ENCODE data around the gene SLFN12L. TPM values are rescaled to one million over a fixed set of nuclear protein-coding genes. Genes with fewer than 3 reads are reported as not detected.
A peak's percentile ranks its signal among the peaks of the same experiment; 100 is the strongest.

SLFN12L gene
- total and polyA plus RNA-seq, 4 experiments from 2014 or later = 13.4 to 78.8 (median 49.2) TPM

- H3K27ac ChIP-seq (ENCODE audit: low read depth, low read length) = no peak overlapping the region
- H3K4me1 ChIP-seq (ENCODE audit: insufficient read depth, low read length) = peaks cover 10% of the 10 kb centered on the region
- ChIA-PET CTCF (ENCODE audit: partially characterized antibody) (no interaction called here), POLR2A (ENCODE audit: partially characterized antibody) (no interaction called here)
- H3K36me3 ChIP-seq (ENCODE audit: insufficient read depth, low read length) = no peaks in the 10 kb centered on the region
- H3K4me3 ChIP-seq (ENCODE audit: low read length in 2 of 2) = no peak overlapping the region
- Mint-ChIP-seq H3K27ac (peak overlapping the region in 2 of 7 donors; percentile 27 to 59), H3K4me1 (peaks cover 10 to 14% (median 12%) of the 10 kb centered on the region in 4 donors), H3K4me3 (no peak overlapping the region), H3K36me3 (peaks cover 19% of the 10 kb centered on the region in 2 donors), H3K9me3 (no peaks in the 10 kb centered on the region), H3K27me3 (no peaks in the 10 kb centered on the region)
- H3K27me3 ChIP-seq (ENCODE audit: insufficient read depth, low read length) = no peaks in the 10 kb centered on the region
- no peaks in the 10 kb centered on the region for H3K9me3 ChIP-seq (ENCODE audit: control insufficient read depth in 1 of 2, low read length in 2 of 2)
- no peak for DNase-seq
- intact Hi-C loops (cut with micrococcal nuclease) = no loop called here
Measured at GRCh38 chr17:35423761-35424160, 113.7 kb downstream of the SLFN12L start.

Other genes starting within 250 kb of the SLFN12L start
- gene SLFN11, start 164.1 kb downstream of the SLFN12L start, total RNA-seq = 10 to 100 TPM; 72.4 to 74.2 TPM
- gene SLFN11, start 164.1 kb downstream of the SLFN12L start, polyA plus RNA-seq = 10 to 100 TPM in 1 of 2 donors, 1 to 10 TPM in 1; 6.6 to 13.6 TPM
- 1 to 10 TPM; 6.5 to 8.9 TPM for gene SLFN12, start 105.2 kb downstream of the SLFN12L start, total RNA-seq
- gene SLFN12, start 105.2 kb downstream of the SLFN12L start, polyA plus RNA-seq = 1 to 10 TPM in 1 of 2 donors, under 1 TPM in 1; 0.75 to 2.0 TPM
- 10 to 100 TPM; 24.6 to 27.3 TPM for gene SLFN13, start 88.9 kb downstream of the SLFN12L start, total RNA-seq
- 1 to 10 TPM; 5.4 to 5.9 TPM for gene SLFN13, start 88.9 kb downstream of the SLFN12L start, polyA plus RNA-seq
- not detected for gene SLFN14, start 23.1 kb upstream of the SLFN12L start, total RNA-seq
- gene SLFN14, start 23.1 kb upstream of the SLFN12L start, polyA plus RNA-seq = under 1 TPM in 1 of 2 donors, not detected in 1; 0.18 TPM
- 1 to 10 TPM; 8.2 to 8.5 TPM for gene PEX12, start 40.9 kb upstream of the SLFN12L start, total RNA-seq
- gene PEX12, start 40.9 kb upstream of the SLFN12L start, polyA plus RNA-seq = 1 to 10 TPM; 1.3 to 2.8 TPM
- gene AP2B1, start 49.6 kb upstream of the SLFN12L start, total RNA-seq = 100 to 1,000 TPM; 160 to 165 TPM
- 10 to 100 TPM; 54.1 to 75.4 TPM for gene AP2B1, start 49.6 kb upstream of the SLFN12L start, polyA plus RNA-seq
- gene RASL10B, start 194.0 kb upstream of the SLFN12L start, total RNA-seq = under 1 TPM in 1 of 2 experiments, not detected in 1; 0.15 TPM
- gene RASL10B, start 194.0 kb upstream of the SLFN12L start, polyA plus RNA-seq = under 1 TPM in 1 of 2 donors, not detected in 1; 0.15 TPM
- gene GAS2L2, start 215.6 kb upstream of the SLFN12L start, total RNA-seq = under 1 TPM in 1 of 2 experiments, not detected in 1; 0.26 TPM
- gene GAS2L2, start 215.6 kb upstream of the SLFN12L start, polyA plus RNA-seq = under 1 TPM in 1 of 2 donors, not detected in 1; 0.13 TPM
- not detected for gene C17orf50, start 223.2 kb upstream of the SLFN12L start, total RNA-seq
- gene C17orf50, start 223.2 kb upstream of the SLFN12L start, polyA plus RNA-seq = not detected